RCC 7860 (cell line): ENCODE data around the gene NCLN.
"Not testable (repeated sequence)": the region's sequence is repeated elsewhere in the genome, so short reads cannot be mapped to it uniquely, and the experiment has no call there.

ENCODE experiments used
- DNase-seq: peaks from one replicate; pipeline ENCODE4 v3.0.0-alpha.2; 2015; ENCODE audit warnings: low spot score
- FAIRE-seq: peaks from 2 replicates; lab custom pipeline; 2012; peaks lifted over from hg19 to GRCh38; lab: Jason Lieb, UNC

Gene NCLN

GRCh38 chr19:3153286-3154230 lies 32.2 kb upstream of the NCLN start:
- FAIRE-seq (no peak), DNase-seq (no peak)

GRCh38 chr19:3154447-3154846 lies 31.3 kb upstream of the NCLN start:
- not testable (repeated sequence) for FAIRE-seq, DNase-seq

DNA sequence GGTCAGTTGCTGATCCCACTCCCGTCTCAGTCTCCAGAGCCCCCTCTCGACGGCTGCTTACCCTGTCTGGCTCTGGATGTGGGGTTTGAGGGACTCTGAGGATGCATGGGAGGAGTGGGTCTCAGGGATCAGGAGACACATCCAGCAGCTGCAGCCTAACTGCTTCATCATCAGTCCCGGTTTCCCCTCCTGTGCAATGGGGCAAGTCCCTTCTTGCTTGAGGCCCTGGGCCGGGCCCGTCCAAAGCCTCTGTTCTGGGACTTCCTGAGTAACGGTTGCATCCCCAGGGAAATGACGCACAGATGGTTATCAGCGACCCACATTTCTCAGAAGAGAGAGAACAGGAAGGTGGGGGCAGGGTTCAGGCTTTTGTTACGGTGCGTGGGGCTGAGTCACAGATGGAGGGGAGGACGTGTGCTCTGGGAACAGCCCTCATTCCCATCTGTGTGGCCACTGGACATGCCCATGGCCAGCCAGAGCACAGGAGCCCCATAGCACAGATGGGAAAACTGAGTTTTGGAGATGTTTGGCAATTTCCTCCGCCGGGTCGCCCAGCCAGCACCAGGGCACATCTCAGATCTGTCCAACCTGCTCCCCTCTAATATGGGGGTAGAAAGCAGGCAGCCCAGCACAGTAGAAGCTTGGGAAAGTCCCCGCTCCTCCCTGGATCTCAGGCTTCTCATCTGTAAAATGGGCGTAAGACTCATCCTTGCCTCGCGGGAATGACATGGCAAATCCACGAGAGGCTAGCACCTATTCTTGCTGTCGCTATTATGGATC lies 30.6 kb upstream of the NCLN start:
- DNase-seq (peak; percentile 97), FAIRE-seq (peak; percentile 86)

DNA sequence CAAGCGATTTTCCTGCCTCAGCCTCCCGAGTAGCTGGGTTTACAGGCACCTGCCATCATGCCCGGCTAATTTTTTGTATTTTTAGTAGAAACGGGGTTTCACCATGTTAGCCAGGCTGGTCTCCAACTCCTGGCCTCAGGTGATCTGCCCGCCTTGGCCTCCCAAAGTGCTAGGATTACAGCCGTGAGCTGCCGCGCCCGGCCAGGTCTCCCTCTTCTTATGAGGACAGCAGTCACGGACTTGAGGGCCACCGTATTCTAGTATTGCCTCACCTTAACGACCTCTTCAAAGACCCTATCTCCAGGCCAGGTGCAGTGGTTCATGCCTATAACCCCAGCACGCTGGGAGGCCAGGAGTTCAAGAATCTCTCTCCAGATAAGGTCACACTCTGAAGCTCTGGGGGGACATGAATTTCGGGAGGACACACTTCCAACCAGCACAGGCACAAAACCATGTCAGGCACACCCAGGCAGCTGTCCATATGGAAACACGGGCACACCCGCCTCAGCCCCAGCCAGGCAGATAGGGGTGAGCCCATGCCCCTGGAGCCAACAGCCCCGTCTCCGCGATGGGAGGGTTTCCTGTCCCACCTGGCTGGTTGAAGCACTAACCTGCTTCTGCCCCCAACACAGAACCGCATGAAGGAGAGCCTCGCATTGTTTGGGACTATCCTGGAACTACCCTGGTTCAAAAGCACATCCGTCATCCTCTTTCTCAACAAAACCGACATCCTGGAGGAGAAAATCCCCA lies 28.5 kb upstream of the NCLN start:
- DNase-seq = no peak
- FAIRE-seq = no peak

GRCh38 chr19:3159565-3159964 lies 26.2 kb upstream of the NCLN start:
- no peak for DNase-seq
- no peak for FAIRE-seq

DNA sequence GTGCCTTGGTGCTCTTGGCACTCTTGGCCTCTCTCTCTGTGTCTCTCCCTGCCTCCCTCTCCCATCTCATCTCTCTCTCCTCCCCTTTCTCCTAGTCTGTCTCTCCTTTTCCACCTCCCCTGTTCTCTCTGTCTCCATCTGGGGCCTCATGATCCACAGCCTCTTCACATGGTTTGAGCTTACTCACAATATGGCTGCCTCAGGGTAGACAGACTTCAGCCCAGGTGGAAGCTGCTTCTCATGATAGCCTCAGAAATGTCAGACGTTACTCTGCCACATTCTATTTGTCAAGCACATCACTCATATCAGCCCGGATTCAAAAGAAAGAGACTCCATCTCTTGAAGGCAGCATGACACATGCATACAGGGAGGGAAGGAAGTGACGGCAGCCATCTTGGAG lies 25.5 kb upstream of the NCLN start:
- FAIRE-seq = no peak
- DNase-seq = no peak

GRCh38 chr19:3161453-3161852 lies 24.3 kb upstream of the NCLN start:
- FAIRE-seq = no peak

DNA sequence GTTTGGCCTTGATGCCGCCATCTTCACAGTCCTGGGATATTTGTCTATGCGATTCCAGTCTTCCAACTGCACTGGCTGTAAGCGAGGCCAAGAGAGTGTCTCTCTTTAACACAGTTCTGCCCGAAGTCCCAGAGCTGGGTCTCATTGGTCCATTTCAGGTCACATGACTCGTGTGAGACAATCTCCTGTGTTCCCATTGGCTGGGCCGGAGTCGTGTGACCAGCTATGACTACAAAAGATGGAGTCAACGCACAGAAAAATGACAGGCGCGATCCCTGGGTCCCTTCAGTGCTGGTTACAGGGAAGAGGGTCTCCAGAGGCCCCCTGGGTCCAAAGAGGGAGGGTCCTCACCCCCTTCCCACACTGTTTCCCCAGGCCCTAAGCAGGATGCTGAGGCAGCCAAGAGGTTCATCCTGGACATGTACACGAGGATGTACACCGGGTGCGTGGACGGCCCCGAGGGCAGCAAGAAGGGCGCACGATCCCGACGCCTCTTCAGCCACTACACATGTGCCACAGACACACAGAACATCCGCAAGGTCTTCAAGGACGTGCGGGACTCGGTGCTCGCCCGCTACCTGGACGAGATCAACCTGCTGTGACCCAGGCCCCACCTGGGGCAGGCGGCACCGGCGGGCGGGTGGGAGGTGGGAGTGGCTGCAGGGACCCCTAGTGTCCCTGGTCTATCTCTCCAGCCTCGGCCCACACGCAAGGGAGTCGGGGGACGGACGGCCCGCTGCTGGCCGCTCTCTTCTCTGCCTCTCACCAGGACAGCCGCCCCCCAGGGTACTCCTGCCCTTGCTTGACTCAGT lies 23.1 kb upstream of the NCLN start:
- DNase-seq (no peak), FAIRE-seq (no peak)

More at GRCh38 chr19:3161453-3161852, 24.3 kb upstream of the NCLN start:
- no peak for DNase-seq

- FAIRE-seq (no peak), DNase-seq (peak; percentile 36)
Measured at GRCh38 chr19:3163230-3163886, 22.4 kb upstream of the NCLN start.

- FAIRE-seq (no peak), DNase-seq (no peak)
Measured at GRCh38 chr19:3163943-3164342, 21.8 kb upstream of the NCLN start.

DNA sequence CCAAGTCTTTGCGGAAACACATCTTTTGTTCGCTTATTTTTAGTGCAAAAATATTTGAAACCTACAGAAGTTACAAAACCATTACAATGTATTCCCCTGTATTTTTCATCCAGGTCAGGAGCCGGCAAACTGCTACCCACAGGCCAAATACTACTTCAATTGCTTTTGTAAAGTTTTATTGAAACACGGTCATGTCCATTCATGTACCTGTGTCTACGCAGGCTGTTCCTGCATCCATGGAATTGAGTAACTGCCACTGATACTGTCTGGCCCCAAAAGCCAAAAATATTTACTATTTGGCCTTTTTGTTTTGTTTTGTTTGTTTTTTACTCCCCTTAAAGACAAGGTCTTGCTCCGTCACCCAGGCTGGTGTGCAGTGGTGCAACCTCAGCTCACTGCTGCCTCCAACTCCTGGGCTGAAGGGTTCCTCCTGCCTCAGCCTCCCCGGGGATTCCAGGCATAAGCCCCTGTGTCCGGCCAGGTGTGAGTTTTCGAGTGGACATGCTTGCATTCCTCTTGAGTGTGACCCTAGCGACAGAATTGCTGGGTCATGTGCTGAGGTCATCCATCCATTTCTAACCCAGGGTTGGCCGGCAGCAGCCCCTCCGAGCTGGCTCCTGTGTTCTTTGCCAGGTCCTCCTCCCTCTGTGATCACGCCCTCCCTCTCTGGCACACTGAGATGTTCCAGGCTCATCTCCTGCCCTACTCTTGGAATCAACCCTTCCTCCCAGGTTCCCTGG lies 18.0 kb upstream of the NCLN start:
- no peak for DNase-seq
- FAIRE-seq = no peak

- peak; percentile 6 for DNase-seq
- FAIRE-seq = no peak
Measured at GRCh38 chr19:3171894-3172672, 13.6 kb upstream of the NCLN start.

- DNase-seq, FAIRE-seq: not testable (repeated sequence)
Measured at GRCh38 chr19:3172673-3173000, 13.1 kb upstream of the NCLN start.

- DNase-seq (peak; percentile 15), FAIRE-seq (no peak)
Measured at GRCh38 chr19:3175781-3176714, 9.7 kb upstream of the NCLN start.

DNA sequence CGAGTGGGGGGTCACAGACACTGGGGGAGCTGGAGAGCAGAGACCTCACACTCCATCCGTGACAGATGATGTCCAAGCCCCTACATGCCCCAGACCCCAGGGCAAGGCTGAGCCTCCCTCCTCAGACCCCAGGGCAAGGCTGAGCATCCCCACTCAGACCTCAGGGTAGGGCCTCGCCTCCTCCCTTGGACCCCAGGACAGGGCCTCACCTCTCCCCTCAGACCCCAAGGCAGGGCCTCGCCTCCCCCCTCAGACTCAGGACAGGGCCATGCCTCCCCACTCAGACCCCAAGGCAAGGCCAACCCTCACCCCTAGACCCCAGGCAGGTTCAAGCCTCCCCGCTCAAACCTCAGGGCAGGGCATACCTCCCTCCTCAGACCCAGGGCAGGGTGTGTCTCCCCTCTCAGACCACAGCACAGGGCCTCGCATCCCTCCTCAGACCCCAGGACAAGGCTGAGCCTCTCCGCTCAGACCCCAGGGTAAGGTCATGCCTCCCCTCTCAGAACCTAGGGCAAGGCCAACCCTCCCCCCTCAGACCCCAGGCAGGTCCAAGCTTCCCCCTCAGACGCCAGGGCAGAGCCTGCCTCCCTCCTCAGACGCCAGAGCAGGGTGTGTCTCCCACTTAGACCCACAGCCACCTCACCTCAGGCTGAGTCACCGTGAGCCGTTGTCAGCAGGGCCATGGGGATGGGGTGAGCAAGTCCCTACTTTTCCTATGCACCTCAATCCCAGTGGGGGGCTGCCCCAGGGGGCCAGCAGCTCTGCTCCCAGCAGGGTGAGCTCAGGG lies 8.8 kb upstream of the NCLN start:
- DNase-seq (peak; percentile 71), FAIRE-seq (no peak)

DNA sequence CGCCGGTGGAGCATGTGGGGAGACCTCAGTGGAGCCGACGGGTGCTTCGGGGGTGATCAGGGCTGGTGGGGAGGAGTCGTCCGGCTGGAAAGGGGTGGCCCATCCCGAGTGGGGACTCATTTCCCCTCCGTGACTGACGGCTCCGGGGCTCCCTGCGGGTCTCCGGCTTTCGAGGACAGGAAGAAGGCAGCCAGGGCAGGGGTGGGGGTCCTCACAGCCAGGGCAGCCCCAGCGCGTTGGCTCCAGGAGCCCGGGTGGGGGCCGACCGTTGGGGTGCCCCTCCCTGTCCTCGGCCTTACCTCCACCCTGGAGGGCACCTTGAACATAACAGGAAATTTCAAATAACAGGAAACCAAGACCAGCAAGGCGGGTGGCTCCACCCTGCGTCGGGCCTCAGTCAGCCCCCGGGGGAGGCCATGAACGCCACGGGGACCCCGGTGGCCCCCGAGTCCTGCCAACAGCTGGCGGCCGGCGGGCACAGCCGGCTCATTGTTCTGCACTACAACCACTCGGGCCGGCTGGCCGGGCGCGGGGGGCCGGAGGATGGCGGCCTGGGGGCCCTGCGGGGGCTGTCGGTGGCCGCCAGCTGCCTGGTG lies 7.3 kb upstream of the NCLN start, which contains the start of gene S1PR4:
Gene S1PR4, plus strand, starts transcription at position 393 of the 596 bp plus-strand sequence. Its CDS starts 24 bp downstream, at position 417.
- DNase-seq (no peak), FAIRE-seq (no peak)
